Karpas-422 (cell line): Measurements from ENCODE around the gene ENOX1. TPM values are rescaled to one million over a fixed set of nuclear protein-coding genes. Genes with fewer than 3 reads are reported as not detected.

Experiments
- DNase-seq: peaks from one replicate; pipeline ENCODE4 v3.0.0-alpha.2; 2015
- H2AFZ ChIP-seq: fragments of 200-600 bp; sonication (generic); 2 replicates; pipeline ENCODE4 v1.6.1; 2014; ENCODE audit warnings: antibody characterized with exemption, low read length, mixed read lengths
- H3K27ac ChIP-seq: fragments of 200-600 bp; sonication (generic); 2 replicates; pipeline ENCODE4 v1.5.1; 2014; ENCODE audit warnings: mild to moderate bottlenecking, low read length, moderate library complexity
- H3K27me3 ChIP-seq: fragments of 200-600 bp; sonication (generic); 2 replicates; pipeline ENCODE4 v1.6.1; 2014; ENCODE audit warnings: low read length, mixed read lengths
- H3K36me3 ChIP-seq: fragments of 200-600 bp; sonication (generic); 2 replicates; pipeline ENCODE4 v1.6.1; 2014; ENCODE audit warnings: low read length, mixed read lengths; ENCODE audit not compliant: insufficient read depth
- H3K4me1 ChIP-seq: fragments of 200-600 bp; sonication (generic); 2 replicates; pipeline ENCODE4 v1.6.1; 2014; ENCODE audit warnings: mild to moderate bottlenecking, low read length, mixed read lengths
- H3K4me2 ChIP-seq: fragments of 200-600 bp; sonication (generic); 2 replicates; pipeline ENCODE4 v1.6.1; 2014; ENCODE audit warnings: low read length, low read depth, mild to moderate bottlenecking; ENCODE audit not compliant: poor library complexity, severe bottlenecking
- H3K4me3 ChIP-seq: fragments of 200-600 bp; sonication (generic); 2 replicates; pipeline ENCODE4 v1.5.1; 2014; ENCODE audit warnings: mild to moderate bottlenecking, antibody characterized with exemption, low read length, mixed read lengths
- H3K79me2 ChIP-seq: fragments of 200-600 bp; sonication (generic); 2 replicates; pipeline ENCODE4 v1.6.1; 2014; ENCODE audit warnings: mild to moderate bottlenecking, low read length, mixed read lengths
- H3K9ac ChIP-seq: fragments of 200-600 bp; sonication (generic); 2 replicates; pipeline ENCODE4 v1.6.0; 2014; ENCODE audit warnings: low read length
- H3K9me2 ChIP-seq: fragments of 200-600 bp; sonication (generic), shearing (Covaris generic); replicated peaks from 2 replicates; pipeline ENCODE4 v1.6.0; 2014; ENCODE audit warnings: mild to moderate bottlenecking, low read length, moderate library complexity; ENCODE audit not compliant: insufficient read depth
- H3K9me3 ChIP-seq: fragments of 300-700, 200-600 bp; sonication (generic); 2 replicates; pipeline ENCODE4 v1.6.1; 2014; ENCODE audit warnings: low read length, mixed read lengths
- H4K20me1 ChIP-seq: fragments of 200-600 bp; sonication (generic); 2 replicates; pipeline ENCODE4 v1.6.1; 2014; ENCODE audit warnings: mild to moderate bottlenecking, antibody characterized with exemption, low read length, low read depth; ENCODE audit not compliant: insufficient read depth
- total RNA-seq: library from RNA; depleted of rRNA; stranded (reverse); fragments of >200 nt; shearing (Covaris generic); gene quantifications from 2 replicates; pipeline ENCODE4 v1.2.3, GENCODE V29; 2014; ENCODE audit warnings: low replicate concordance

ENOX1 gene
- total RNA-seq, 1 experiment from 2014 or later: not detected

- H3K79me2 ChIP-seq: no peaks in the 10 kb centered on the region
- H3K9me3 ChIP-seq: no peaks in the 10 kb centered on the region
- H3K4me1 ChIP-seq: no peaks in the 10 kb centered on the region
- H3K27me3 ChIP-seq: no peaks in the 10 kb centered on the region
- no peak overlapping the region for H3K4me3 ChIP-seq
- H3K4me2 ChIP-seq: no peak overlapping the region
- H3K27ac ChIP-seq: no peak overlapping the region
- no peaks in the 10 kb centered on the region for H3K36me3 ChIP-seq
- no peak for DNase-seq
- no peak overlapping the region for H2AFZ ChIP-seq
- no peak overlapping the region for H3K9ac ChIP-seq
- H4K20me1 ChIP-seq: no peaks in the 10 kb centered on the region
- H3K9me2 ChIP-seq: no peaks in the 10 kb centered on the region
Measured at GRCh38 chr13:43373400-43373799, 413.4 kb downstream of the ENOX1 start.

GRCh38 chr13:43370842-43371241 is 415.9 kb downstream of the ENOX1 start:
- Histone ChIP-seq H3K79me2 (no peaks in the 10 kb centered on the region), H3K4me1 (peaks cover 4% of the 10 kb centered on the region; the same call in 1 of the 2 replicates), H3K9ac (no peak overlapping the region), H3K4me2 (no peak overlapping the region), H3K9me2 (no peaks in the 10 kb centered on the region), H3K27ac (no peak overlapping the region), H3K27me3 (no peaks in the 10 kb centered on the region), H3K36me3 (no peaks in the 10 kb centered on the region), H3K4me3 (no peak overlapping the region), H3K9me3 (no peaks in the 10 kb centered on the region), H4K20me1 (no peaks in the 10 kb centered on the region), H2AFZ (no peak overlapping the region)
- no peak for DNase-seq

GRCh38 chr13:43369319-43369718 is 417.5 kb downstream of the ENOX1 start:
- no peak overlapping the region for H2AFZ ChIP-seq

GRCh38 chr13:43368003-43368402 is 418.8 kb downstream of the ENOX1 start:
- no peak overlapping the region for H2AFZ ChIP-seq
- no peaks in the 10 kb centered on the region for H3K9me3 ChIP-seq
- H3K27me3 ChIP-seq: no peaks in the 10 kb centered on the region
- H3K9ac ChIP-seq: peak overlapping the region; percentile 12; the same call in 1 of the 2 replicates
- peaks cover 4% of the 10 kb centered on the region; the same call in 1 of the 2 replicates for H3K4me1 ChIP-seq
- no peaks in the 10 kb centered on the region for H3K79me2 ChIP-seq
- no peak for DNase-seq
- H4K20me1 ChIP-seq: no peaks in the 10 kb centered on the region
- H3K36me3 ChIP-seq: no peaks in the 10 kb centered on the region
- 0 out of 2 replicates have a peak overlapping the region, but pooled peaks have one; percentile 21 for H3K4me3 ChIP-seq
- no peaks in the 10 kb centered on the region for H3K9me2 ChIP-seq
- peak overlapping the region; percentile 49 for H3K4me2 ChIP-seq
- no peak overlapping the region for H3K27ac ChIP-seq

More at GRCh38 chr13:43369319-43369718, 417.5 kb downstream of the ENOX1 start:
- H3K9ac ChIP-seq: no peak overlapping the region
- no peaks in the 10 kb centered on the region for H3K79me2 ChIP-seq
- H3K27ac ChIP-seq: no peak overlapping the region
- no peak for DNase-seq
- H3K4me1 ChIP-seq: peaks cover 4% of the 10 kb centered on the region; the same call in 1 of the 2 replicates
- H4K20me1 ChIP-seq: no peaks in the 10 kb centered on the region
- H3K27me3 ChIP-seq: no peaks in the 10 kb centered on the region
- H3K4me2 ChIP-seq: no peak overlapping the region
- H3K4me3 ChIP-seq: no peak overlapping the region
- no peaks in the 10 kb centered on the region for H3K36me3 ChIP-seq
- H3K9me2 ChIP-seq: no peaks in the 10 kb centered on the region
- no peaks in the 10 kb centered on the region for H3K9me3 ChIP-seq

DNA sequence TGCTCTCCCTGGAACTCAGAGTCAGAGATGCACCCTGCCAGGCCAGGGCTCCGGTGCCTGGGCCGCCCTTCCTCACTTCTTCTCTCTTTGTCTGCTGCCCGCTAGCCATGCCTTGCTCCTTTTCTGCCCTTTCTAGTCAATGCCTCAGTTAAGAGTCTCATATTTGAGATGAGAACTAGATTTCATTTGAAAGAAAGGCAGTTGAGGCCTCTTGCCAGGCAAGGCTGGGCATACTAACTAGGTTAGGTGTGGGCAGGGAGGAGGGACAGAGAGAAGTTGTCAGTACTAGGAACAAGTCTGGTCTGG is 421.8 kb downstream of the ENOX1 start:
- Histone ChIP-seq H3K9me3 (no peaks in the 10 kb centered on the region), H3K9me2 (no peaks in the 10 kb centered on the region), H3K27ac (no peak overlapping the region), H4K20me1 (no peaks in the 10 kb centered on the region), H3K4me2 (no peak overlapping the region), H3K79me2 (no peaks in the 10 kb centered on the region), H3K4me1 (peaks cover 4% of the 10 kb centered on the region; the same call in 1 of the 2 replicates), H3K36me3 (no peaks in the 10 kb centered on the region), H2AFZ (no peak overlapping the region), H3K9ac (no peak overlapping the region), H3K4me3 (no peak overlapping the region), H3K27me3 (no peaks in the 10 kb centered on the region)
- DNase-seq: no peak

- DNase-seq: no peak
- Histone ChIP-seq H3K9me3 (no peaks in the 10 kb centered on the region), H3K9me2 (no peaks in the 10 kb centered on the region), H3K36me3 (no peaks in the 10 kb centered on the region), H3K4me3 (no peak overlapping the region), H3K9ac (no peak overlapping the region), H3K27me3 (no peaks in the 10 kb centered on the region), H3K79me2 (no peaks in the 10 kb centered on the region), H3K27ac (no peak overlapping the region), H2AFZ (no peak overlapping the region), H3K4me2 (no peak overlapping the region), H3K4me1 (peaks cover 4% of the 10 kb centered on the region; the same call in 1 of the 2 replicates), H4K20me1 (no peaks in the 10 kb centered on the region)
Measured at GRCh38 chr13:43364210-43365038, 422.3 kb downstream of the ENOX1 start.

GRCh38 chr13:43363156-43363953 is 423.4 kb downstream of the ENOX1 start:
- Histone ChIP-seq H3K4me2 (no peak overlapping the region), H2AFZ (no peak overlapping the region), H3K27me3 (no peaks in the 10 kb centered on the region), H3K27ac (no peak overlapping the region), H3K79me2 (no peaks in the 10 kb centered on the region), H4K20me1 (no peaks in the 10 kb centered on the region), H3K36me3 (no peaks in the 10 kb centered on the region), H3K9me3 (no peaks in the 10 kb centered on the region), H3K4me3 (no peak overlapping the region), H3K4me1 (peaks cover 4% of the 10 kb centered on the region; the same call in 1 of the 2 replicates), H3K9ac (no peak overlapping the region), H3K9me2 (no peaks in the 10 kb centered on the region)
- DNase-seq: no peak

GRCh38 chr13:43362556-43362955 is 424.2 kb downstream of the ENOX1 start:
- Histone ChIP-seq H3K9me2 (no peaks in the 10 kb centered on the region), H3K27me3 (no peaks in the 10 kb centered on the region), H3K9ac (no peak overlapping the region), H3K27ac (no peak overlapping the region), H4K20me1 (no peaks in the 10 kb centered on the region), H3K79me2 (no peaks in the 10 kb centered on the region), H3K36me3 (no peaks in the 10 kb centered on the region), H2AFZ (no peak overlapping the region), H3K9me3 (no peaks in the 10 kb centered on the region), H3K4me2 (no peak overlapping the region), H3K4me1 (no peaks in the 10 kb centered on the region), H3K4me3 (no peak overlapping the region)
- no peak for DNase-seq
